Mucosa of descending colon (tissue), 3 donors: Measurements from ENCODE around the gene IL36G. TPM values are rescaled to one million over a fixed set of nuclear protein-coding genes. Genes with fewer than 3 reads are reported as not detected.

Experiments
- ATAC-seq: fragments of 200-7000 bp; cut with Tn5 transposase; one replicate; pipeline ENCODE4 v1.9.1; 2020; ENCODE audit warnings: mild to moderate bottlenecking, moderate library complexity
- DNase-seq, 3 donors: peaks; one replicate each; pipeline ENCODE4 v3.0.0-alpha.2; 2020
- H3K36me3 ChIP-seq: fragments of 200-600 bp; one replicate; pipeline ENCODE4 v1.8.0; 2021; ENCODE audit warnings: low read depth, mild to moderate bottlenecking
- H3K4me1 ChIP-seq: fragments of 200-600 bp; one replicate; pipeline ENCODE4 v1.8.0; 2021; ENCODE audit warnings: low read depth, mild to moderate bottlenecking
- H3K4me3 ChIP-seq: fragments of 200-600 bp; one replicate; pipeline ENCODE4 v1.8.0; 2021; ENCODE audit warnings: mild to moderate bottlenecking
- H3K9me3 ChIP-seq: fragments of 200-600 bp; one replicate; pipeline ENCODE4 v1.8.0; 2021; ENCODE audit warnings: mild to moderate bottlenecking
- intact Hi-C, 2 donors: fragments of 100-400 bp; cut with DNase I in 1 of 2; cut with micrococcal nuclease in 1 of 2; formaldehyde crosslinking; loops; one replicate each; pipeline versions ENCODE4 v1.11.0 to v1.11.1; 2022; cut with DNase I, micrococcal nuclease
- total RNA-seq, 3 donors: library from RNA; stranded (reverse); fragmentation: NEBNext Ultra II Directional in 2 of 3; extraction: Animal tissue kit (Norgen Biotek cat#: 25700) in 2 of 3; gene quantifications; one replicate each; pipeline versions ENCODE4 v1.2.1 to v1.2.4, GENCODE V29; 2021 to 2023
- TF ChIP-seq, protein P1 (sequence below): fragments of 200-600 bp; IDR thresholded peaks from one replicate; pipeline ENCODE4 v1.8.0; 2022; ENCODE audit warnings: antibody characterized with exemption, mild to moderate bottlenecking
- donor health status: DM: no; HTN: no; CAD: no; lungs with moderate emphysema.
- donor health status: DM: no; HTN: no; CAD: no.
- donor health status: DM: no; HTN: yes; CAD: no.

IL36G gene
- total RNA-seq, 3 donors from 2014 or later, result not detected

DNA sequence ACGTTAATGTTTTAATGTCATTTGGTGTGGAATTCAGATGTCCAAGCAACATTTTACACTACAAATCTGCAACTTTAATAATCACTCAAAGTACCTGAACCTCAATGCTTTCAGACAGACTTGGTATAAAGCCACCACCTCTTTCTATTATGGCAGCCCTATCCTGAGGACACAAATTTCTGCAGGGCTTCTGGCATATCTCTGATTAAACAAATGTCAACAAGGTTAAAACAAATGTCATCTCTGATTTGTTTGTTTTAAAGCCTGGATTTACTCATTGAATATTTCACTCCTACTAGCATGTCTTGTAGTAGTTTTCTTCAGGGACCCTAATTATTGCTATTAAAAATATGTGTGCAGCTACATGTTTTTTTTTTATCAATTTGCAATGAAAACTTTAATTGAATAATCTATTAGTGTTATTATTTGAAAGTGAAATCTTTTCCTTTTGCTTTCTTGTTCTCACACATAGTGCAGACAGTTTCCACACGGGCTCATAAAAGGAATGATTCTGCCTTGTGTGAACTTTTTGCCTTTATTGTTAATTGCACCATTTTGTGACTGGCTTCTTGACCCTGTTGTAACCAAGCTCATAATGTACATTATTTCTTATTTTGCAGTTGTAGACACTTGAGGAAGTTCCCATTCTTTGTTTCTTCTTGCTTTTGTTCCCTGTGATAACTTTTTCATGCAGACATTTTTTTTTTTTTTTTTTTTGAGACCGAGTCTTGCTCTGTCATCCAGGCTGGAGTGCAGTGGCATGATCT, 36.8 kb upstream of the IL36G start:
- no peak overlapping the region for H3K4me3 ChIP-seq
- DNase-seq (no peak), ATAC-seq (no peak)
- H3K4me1 ChIP-seq, result no peaks in the 10 kb centered on the region
- H3K36me3 ChIP-seq, result no peaks in the 10 kb centered on the region
- H3K9me3 ChIP-seq, result peaks cover 5% of the 10 kb centered on the region
- intact Hi-C loops, result loop anchor here (5.0 to 10.0 kb wide), 2 partner anchors 189 to 196 kb away; no protein-coding TSS in a partner anchor
- TF ChIP-seq, protein P1, sequence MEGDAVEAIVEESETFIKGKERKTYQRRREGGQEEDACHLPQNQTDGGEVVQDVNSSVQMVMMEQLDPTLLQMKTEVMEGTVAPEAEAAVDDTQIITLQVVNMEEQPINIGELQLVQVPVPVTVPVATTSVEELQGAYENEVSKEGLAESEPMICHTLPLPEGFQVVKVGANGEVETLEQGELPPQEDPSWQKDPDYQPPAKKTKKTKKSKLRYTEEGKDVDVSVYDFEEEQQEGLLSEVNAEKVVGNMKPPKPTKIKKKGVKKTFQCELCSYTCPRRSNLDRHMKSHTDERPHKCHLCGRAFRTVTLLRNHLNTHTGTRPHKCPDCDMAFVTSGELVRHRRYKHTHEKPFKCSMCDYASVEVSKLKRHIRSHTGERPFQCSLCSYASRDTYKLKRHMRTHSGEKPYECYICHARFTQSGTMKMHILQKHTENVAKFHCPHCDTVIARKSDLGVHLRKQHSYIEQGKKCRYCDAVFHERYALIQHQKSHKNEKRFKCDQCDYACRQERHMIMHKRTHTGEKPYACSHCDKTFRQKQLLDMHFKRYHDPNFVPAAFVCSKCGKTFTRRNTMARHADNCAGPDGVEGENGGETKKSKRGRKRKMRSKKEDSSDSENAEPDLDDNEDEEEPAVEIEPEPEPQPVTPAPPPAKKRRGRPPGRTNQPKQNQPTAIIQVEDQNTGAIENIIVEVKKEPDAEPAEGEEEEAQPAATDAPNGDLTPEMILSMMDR, result no peak

DNA sequence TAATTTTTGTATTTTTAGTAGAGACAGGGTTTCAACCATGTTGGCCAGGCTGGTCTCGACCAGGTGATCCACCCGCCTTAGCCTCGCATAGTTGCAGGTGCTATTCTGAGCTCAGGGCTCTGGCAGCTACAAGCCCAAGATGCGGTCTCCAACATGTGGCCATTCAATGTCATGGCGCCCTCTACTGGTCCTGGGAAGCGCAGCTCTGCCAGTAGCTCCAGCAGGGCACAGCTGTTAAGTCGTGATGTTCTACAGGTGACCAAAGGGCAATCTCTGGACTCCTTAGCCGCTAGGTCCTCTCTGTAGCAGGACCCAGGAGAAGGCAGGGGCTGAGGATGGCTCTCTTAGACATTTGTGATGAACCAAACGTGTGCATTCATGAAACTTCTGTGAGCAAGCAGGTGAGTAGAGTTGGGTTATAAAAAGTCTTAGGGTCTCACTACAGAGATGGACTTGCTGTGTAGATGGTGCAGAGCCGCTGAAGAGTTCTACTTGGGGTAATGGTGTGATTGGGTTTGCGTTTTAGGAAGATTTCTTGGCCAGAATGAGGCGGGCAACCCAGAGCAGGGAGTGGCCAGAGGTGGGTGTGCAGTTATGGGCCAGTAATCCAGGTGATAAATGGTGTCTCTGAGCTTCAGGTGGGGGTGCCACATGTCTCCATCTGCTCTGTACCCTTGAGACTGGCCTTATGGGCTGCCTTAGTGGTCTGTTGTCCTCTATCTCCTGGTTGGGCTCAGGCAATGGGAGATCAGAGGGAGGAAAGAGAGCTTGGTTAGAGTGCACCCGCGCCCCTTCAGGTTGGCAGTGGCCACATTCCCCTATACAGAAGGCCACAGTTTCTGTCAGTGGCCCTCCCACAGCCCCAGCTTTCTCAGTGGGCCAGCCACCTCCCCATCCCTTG, 35.8 kb upstream of the IL36G start:
- intact Hi-C loops, result loop anchor here (5.0 to 10.0 kb wide), 2 partner anchors 190 to 197 kb away; no protein-coding TSS in a partner anchor
- ATAC-seq, result peak; percentile 99
- TF ChIP-seq, protein P1, result peak; percentile 74
- peak; percentile 81 to 94 (median 89) for DNase-seq
- Histone ChIP-seq H3K9me3 (peaks cover 10% of the 10 kb centered on the region), H3K4me1 (no peaks in the 10 kb centered on the region), H3K4me3 (no peak overlapping the region), H3K36me3 (no peaks in the 10 kb centered on the region)

DNA sequence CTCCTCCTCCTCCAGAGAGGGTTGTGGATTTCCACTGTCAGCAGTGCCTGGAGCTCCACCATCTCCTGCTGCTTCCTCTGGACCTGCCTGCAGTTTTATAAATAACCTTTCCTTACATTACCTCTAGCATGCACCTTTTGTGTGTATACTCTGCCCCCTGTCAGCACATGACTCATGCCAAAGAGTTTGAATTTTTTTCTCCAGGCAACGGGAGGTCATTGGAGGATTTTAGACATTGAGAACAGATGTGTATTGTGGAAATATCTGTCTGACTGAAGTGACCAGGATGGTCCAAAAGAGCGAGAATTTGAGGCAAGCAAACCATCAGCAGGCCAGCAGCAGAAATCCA, 35.2 kb upstream of the IL36G start:
- peak; percentile 25 for ATAC-seq
- Histone ChIP-seq H3K36me3 (no peaks in the 10 kb centered on the region), H3K4me1 (no peaks in the 10 kb centered on the region), H3K4me3 (no peak overlapping the region), H3K9me3 (peaks cover 16% of the 10 kb centered on the region)
- TF ChIP-seq, protein P1, result no peak
- intact Hi-C loops, result loop anchor here (5.0 to 10.0 kb wide), 2 partner anchors 190 to 198 kb away; no protein-coding TSS in a partner anchor
- DNase-seq, result no peak

DNA sequence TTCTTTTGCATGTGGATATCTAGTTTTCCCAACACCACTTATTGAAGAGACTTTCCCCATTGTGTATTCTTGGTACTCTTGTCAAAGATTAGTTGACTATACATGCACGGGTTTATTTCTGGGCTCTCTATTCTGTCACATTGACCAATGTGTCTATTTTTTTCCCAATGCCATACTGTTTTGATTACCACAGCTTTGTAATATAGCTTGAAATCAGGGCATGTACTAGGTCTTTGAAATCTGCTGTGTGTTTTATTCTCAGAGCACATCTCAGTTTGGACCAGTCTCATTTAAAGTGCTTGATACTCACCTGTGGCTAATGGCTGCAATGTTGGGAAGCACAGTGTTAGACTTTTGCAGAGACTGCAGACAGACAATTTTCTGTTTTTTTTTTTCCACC, 32.8 kb upstream of the IL36G start:
- Histone ChIP-seq H3K36me3 (no peaks in the 10 kb centered on the region), H3K4me3 (no peak overlapping the region), H3K9me3 (peaks cover 16% of the 10 kb centered on the region), H3K4me1 (no peaks in the 10 kb centered on the region)
- TF ChIP-seq, protein P1, result no peak
- intact Hi-C loops, result loop anchor here (5.0 to 10.0 kb wide), 2 partner anchors 193 to 200 kb away; no protein-coding TSS in a partner anchor
- DNase-seq, result no peak
- no peak for ATAC-seq

DNA sequence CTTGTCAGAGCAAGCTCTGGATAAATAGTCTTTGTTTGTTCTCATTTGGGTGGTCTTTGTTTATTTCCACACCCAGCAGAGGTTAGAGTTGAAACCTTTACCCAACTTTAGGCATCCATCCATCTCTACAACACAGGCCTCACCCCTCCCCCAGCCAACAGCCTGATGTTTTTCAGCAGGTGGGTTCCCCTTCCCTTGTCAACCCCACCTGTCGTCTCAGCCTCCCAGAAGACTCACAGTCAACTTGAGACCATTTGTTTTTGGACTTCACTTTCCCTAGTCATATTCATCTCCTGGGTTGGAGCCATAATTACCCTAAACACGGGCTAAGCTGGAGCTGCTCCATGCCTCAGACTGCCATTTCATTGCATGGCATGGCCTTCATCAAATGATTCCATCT, 31.7 kb upstream of the IL36G start:
- Histone ChIP-seq H3K9me3 (peaks cover 16% of the 10 kb centered on the region), H3K4me1 (no peaks in the 10 kb centered on the region), H3K36me3 (no peaks in the 10 kb centered on the region), H3K4me3 (no peak overlapping the region)
- intact Hi-C loops, result loop anchor here in 1 of 2 donors (10.0 kb wide), 1 partner anchor 201 kb away; no protein-coding TSS in a partner anchor
- no peak for ATAC-seq
- TF ChIP-seq, protein P1, result no peak
- DNase-seq, result no peak
